BJ (cell line): ENCODE results near the gene FOXC2. TPM values are rescaled to one million over a fixed set of nuclear protein-coding genes. Genes with fewer than 3 reads are reported as not detected.

Experiments used
- CTCF ChIA-PET: fragments of 350-600 bp; formaldehyde crosslinking; extraction: SDS; loops from one replicate; lab custom pipeline; 2021; ENCODE audit warnings: antibody characterized with exemption, inconsistent platforms; lab: Yijun Ruan, JAX
- POLR2A ChIA-PET: fragments of 300-600 bp; sonication (Branson Sonifier 250); formaldehyde crosslinking; extraction: SDS; loops from one replicate; lab custom pipeline; 2021; ENCODE audit warnings: antibody characterized with exemption; lab: Charles Lee
- DNase-seq: peaks from one replicate; pipeline ENCODE4 v3.0.0-alpha.2; 2011; ENCODE audit warnings: low read depth
- H3K27me3 ChIP-seq: 2 replicates; pipeline ENCODE4 v1.6.0; 2011; ENCODE audit warnings: low read length; ENCODE audit not compliant: control insufficient read depth, insufficient read depth
- H3K36me3 ChIP-seq: 2 replicates; pipeline ENCODE4 v1.5.1; 2011; ENCODE audit warnings: low read length; ENCODE audit not compliant: control insufficient read depth, insufficient read depth
- H3K4me3 ChIP-seq: 2 replicates; pipeline ENCODE4 v1.5.1; 2011; ENCODE audit warnings: low read depth, mild to moderate bottlenecking, control low read depth, low read length
- polyA plus RNA-seq: library from polyadenylated mRNA; depleted of rRNA; stranded (reverse); fragments of >200 nt; gene quantifications from 2 replicates; pipeline ENCODE4 v1.2.3, GENCODE V29; 2011
- TF ChIP-seq, protein P1 (sequence below): IDR thresholded peaks from 2 replicates; pipeline ENCODE4 v1.5.1; 2011; ENCODE audit warnings: low read depth, mild to moderate bottlenecking, control low read depth, inconsistent platforms, low read length, moderate library complexity; ENCODE audit not compliant: insufficient read depth

FOXC2 gene
- polyA plus RNA-seq, 1 experiment: 0.63 TPM

GRCh38 chr16:86523166-86523740, 43.4 kb upstream of the FOXC2 start:
- ChIA-PET POLR2A (no interaction called here), CTCF (interaction anchor here (0.6 to 1.3 kb wide), 3 partner anchors 453 to 676 kb away, joined by 3 read pairs; no protein-coding TSS in a partner anchor)
- Histone ChIP-seq H3K27me3 (peaks cover 3% of the 10 kb centered on the region), H3K36me3 (no peaks in the 10 kb centered on the region), H3K4me3 (no peak overlapping the region)
- TF ChIP-seq, protein P1, sequence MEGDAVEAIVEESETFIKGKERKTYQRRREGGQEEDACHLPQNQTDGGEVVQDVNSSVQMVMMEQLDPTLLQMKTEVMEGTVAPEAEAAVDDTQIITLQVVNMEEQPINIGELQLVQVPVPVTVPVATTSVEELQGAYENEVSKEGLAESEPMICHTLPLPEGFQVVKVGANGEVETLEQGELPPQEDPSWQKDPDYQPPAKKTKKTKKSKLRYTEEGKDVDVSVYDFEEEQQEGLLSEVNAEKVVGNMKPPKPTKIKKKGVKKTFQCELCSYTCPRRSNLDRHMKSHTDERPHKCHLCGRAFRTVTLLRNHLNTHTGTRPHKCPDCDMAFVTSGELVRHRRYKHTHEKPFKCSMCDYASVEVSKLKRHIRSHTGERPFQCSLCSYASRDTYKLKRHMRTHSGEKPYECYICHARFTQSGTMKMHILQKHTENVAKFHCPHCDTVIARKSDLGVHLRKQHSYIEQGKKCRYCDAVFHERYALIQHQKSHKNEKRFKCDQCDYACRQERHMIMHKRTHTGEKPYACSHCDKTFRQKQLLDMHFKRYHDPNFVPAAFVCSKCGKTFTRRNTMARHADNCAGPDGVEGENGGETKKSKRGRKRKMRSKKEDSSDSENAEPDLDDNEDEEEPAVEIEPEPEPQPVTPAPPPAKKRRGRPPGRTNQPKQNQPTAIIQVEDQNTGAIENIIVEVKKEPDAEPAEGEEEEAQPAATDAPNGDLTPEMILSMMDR: no peak
- DNase-seq: no peak

DNA sequence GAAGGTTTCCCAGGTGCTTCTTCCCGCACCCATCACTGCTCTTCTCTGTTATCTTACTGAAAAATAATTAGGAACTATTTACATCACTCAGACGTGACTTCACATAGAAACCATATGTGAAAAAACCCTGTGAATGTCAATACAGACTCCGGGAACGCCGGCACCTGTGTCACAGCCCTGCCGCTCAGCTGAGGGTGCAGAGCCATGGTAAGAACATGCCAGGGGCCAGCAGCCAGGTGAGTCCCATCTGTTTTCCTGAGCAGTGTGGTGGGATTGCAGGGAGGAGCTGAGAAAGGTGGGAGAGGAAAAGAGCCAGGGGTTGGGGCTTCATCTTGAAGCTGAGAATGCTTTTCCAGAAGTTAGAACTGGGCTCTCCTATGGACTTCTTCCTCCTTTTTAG, 42.6 kb upstream of the FOXC2 start:
- Histone ChIP-seq H3K4me3 (no peak overlapping the region), H3K27me3 (peaks cover 3% of the 10 kb centered on the region), H3K36me3 (no peaks in the 10 kb centered on the region; the same call in 1 of the 2 replicates)
- CTCF ChIA-PET: interaction anchor here (1.3 kb wide), 1 partner anchor 483 kb away, joined by 3 read pairs; no protein-coding TSS in a partner anchor
- TF ChIP-seq, protein P1: no peak
- no peak for DNase-seq
- POLR2A ChIA-PET: no interaction called here

GRCh38 chr16:86525696-86526095, 40.9 kb upstream of the FOXC2 start:
- Histone ChIP-seq H3K27me3 (peaks cover 3% of the 10 kb centered on the region), H3K4me3 (no peak overlapping the region), H3K36me3 (no peaks in the 10 kb centered on the region; the same call in 1 of the 2 replicates)
- ChIA-PET CTCF (no interaction called here), POLR2A (no interaction called here)
- DNase-seq: no peak
- TF ChIP-seq, protein P1: no peak

DNA sequence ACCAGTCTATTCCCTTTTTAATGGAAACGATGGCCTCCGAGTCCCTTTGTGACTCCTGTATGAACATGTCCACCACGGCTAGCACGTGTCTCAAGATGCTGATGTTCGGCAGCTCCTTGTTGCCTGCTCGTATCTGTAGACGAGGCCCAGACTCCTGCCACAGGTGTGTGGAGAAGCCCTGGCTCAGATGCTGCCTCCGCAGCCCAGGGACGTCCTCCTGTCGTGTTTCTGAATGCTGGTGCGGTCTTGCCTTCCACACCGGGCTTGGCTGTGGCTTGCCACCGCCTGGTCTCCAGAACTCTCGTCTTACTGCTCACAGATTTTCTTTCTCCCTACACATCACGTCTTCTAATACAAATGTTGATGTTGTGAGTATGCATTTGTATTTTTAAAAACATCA, 39.3 kb upstream of the FOXC2 start:
- ChIA-PET POLR2A (no interaction called here), CTCF (interaction anchor here (0.9 to 3.5 kb wide), 4 partner anchors 8 to 446 kb away, joined by 3 to 18 read pairs (median 3); no protein-coding TSS in a partner anchor)
- H3K36me3 ChIP-seq: peaks cover 1% of the 10 kb centered on the region; the same call in 1 of the 2 replicates
- TF ChIP-seq, protein P1: no peak
- H3K27me3 ChIP-seq: peaks cover 3% of the 10 kb centered on the region; the same call in 1 of the 2 replicates
- DNase-seq: no peak
- no peak overlapping the region for H3K4me3 ChIP-seq

GRCh38 chr16:86528061-86528929, 38.3 kb upstream of the FOXC2 start:
- no peak overlapping the region for H3K4me3 ChIP-seq
- TF ChIP-seq, protein P1: no peak
- peaks cover 1% of the 10 kb centered on the region; the same call in 1 of the 2 replicates for H3K36me3 ChIP-seq
- CTCF ChIA-PET: interaction anchor here (0.9 to 3.5 kb wide), 4 partner anchors 10 to 453 kb away, joined by 3 to 18 read pairs (median 3); no protein-coding TSS in a partner anchor
- POLR2A ChIA-PET: no interaction called here
- H3K27me3 ChIP-seq: peaks cover 3% of the 10 kb centered on the region; the same call in 1 of the 2 replicates
- no peak for DNase-seq
